H1 (cell line): ENCODE measurements around the gene TSHZ2. TPM values are rescaled to one million over a fixed set of nuclear protein-coding genes. Genes with fewer than 3 reads are reported as not detected.

Experiments
- CTCF ChIA-PET: fragments of 300-600 bp; sonication (Branson Sonifier 250); formaldehyde crosslinking; loops from one replicate; lab custom pipeline; 2021; ENCODE audit not compliant: partially characterized antibody; lab: Charles Lee
- POLR2A ChIA-PET: fragments of 300-600 bp; sonication (Branson Sonifier 250); formaldehyde crosslinking; loops from one replicate; lab custom pipeline; 2021; ENCODE audit warnings: inconsistent platforms; ENCODE audit not compliant: partially characterized antibody; lab: Charles Lee
- DNase-seq, 2 experiments: peaks; one replicate each; pipeline versions ENCODE4 v3.0.0 to v3.0.0-alpha.2; 2010 to 2022; ENCODE audit warnings: low spot score in 2 of 2, low read depth in 1 of 2, mixed read lengths in 1 of 2
- FAIRE-seq: peaks from 2 replicates; lab custom pipeline; 2011; peaks lifted over from hg19 to GRCh38; lab: Jason Lieb, UNC
- H2AFZ ChIP-seq: 2 replicates; pipeline ENCODE4 v1.8.1; 2012; ENCODE audit warnings: low read length, inconsistent platforms
- H2AK5ac ChIP-seq: 2 replicates; pipeline ENCODE4 v1.6.1; 2013; ENCODE audit warnings: low read depth, low read length
- H2BK120ac ChIP-seq: replicated peaks from 2 replicates; pipeline ENCODE3; 2013; ENCODE audit warnings: low read depth, low read length, inconsistent platforms
- H2BK12ac ChIP-seq: 2 replicates; pipeline ENCODE4 v1.6.1; 2013; ENCODE audit warnings: low read depth, low read length
- H2BK15ac ChIP-seq: 2 replicates; pipeline ENCODE4 v1.6.1; 2013; ENCODE audit warnings: low read length
- H2BK20ac ChIP-seq: 2 replicates; pipeline ENCODE4 v1.6.1; 2013; ENCODE audit warnings: low read length
- H2BK5ac ChIP-seq: 2 replicates; pipeline ENCODE4 v1.6.1; 2013; ENCODE audit warnings: low read depth, low read length
- H3K14ac ChIP-seq: 2 replicates; pipeline ENCODE4 v1.6.1; 2013; ENCODE audit warnings: inconsistent platforms; ENCODE audit not compliant: insufficient read length
- H3K18ac ChIP-seq: 2 replicates; pipeline ENCODE4 v1.6.1; 2013; ENCODE audit warnings: low read length; ENCODE audit errors: extremely low read depth
- H3K23ac ChIP-seq: 2 replicates; pipeline ENCODE4 v1.6.1; 2013; ENCODE audit warnings: inconsistent platforms; ENCODE audit not compliant: insufficient read length
- H3K23me2 ChIP-seq: 2 replicates; pipeline ENCODE4 v1.6.1; 2013; ENCODE audit warnings: low read depth, low read length
- H3K27ac ChIP-seq: 2 replicates; pipeline ENCODE4 v1.6.1; 2011; ENCODE audit warnings: low read depth, low read length, inconsistent platforms
- H3K27me3 ChIP-seq, 4 experiments: replicated peaks in 1 of 4; 1 replicate in 1 of 4; 2 replicates in 3 of 4; pipeline versions ENCODE4 v1.6.1 to v1.8.1; 2011 to 2013; ENCODE audit warnings: low read length in 3 of 4, mild to moderate bottlenecking in 3 of 4, inconsistent platforms in 2 of 4, mixed read lengths in 2 of 4, moderate library complexity in 1 of 4; ENCODE audit not compliant: control insufficient read depth in 3 of 4, insufficient read depth in 3 of 4; ENCODE audit errors: extremely low read depth in 1 of 4
- H3K36me3 ChIP-seq, 4 experiments: 2 replicates each; pipeline versions ENCODE4 v1.6.1 to v1.8.1; 2011 to 2013; ENCODE audit warnings: mild to moderate bottlenecking in 4 of 4, low read length in 3 of 4, moderate library complexity in 2 of 4, control low read depth in 1 of 4, inconsistent platforms in 1 of 4; ENCODE audit not compliant: insufficient read depth in 4 of 4, control insufficient read depth in 2 of 4
- H3K4ac ChIP-seq: replicated peaks from 2 replicates; pipeline ENCODE3; 2013; ENCODE audit warnings: low read length, low read depth, mixed read lengths, inconsistent platforms; ENCODE audit not compliant: insufficient read length
- H3K4me1 ChIP-seq, 4 experiments: replicated peaks in 1 of 4; 1 replicate in 1 of 4; 2 replicates in 3 of 4; pipeline versions ENCODE4 v1.6.1 to v1.8.1; 2011 to 2013; ENCODE audit warnings: low read length in 3 of 4, inconsistent platforms in 2 of 4, mixed read lengths in 1 of 4; ENCODE audit not compliant: insufficient read depth in 4 of 4, control insufficient read depth in 3 of 4
- H3K4me2 ChIP-seq, 2 experiments: 2 replicates each; pipeline versions ENCODE4 v1.6.1 to v1.8.1; 2011 to 2013; ENCODE audit warnings: low read depth in 2 of 2, low read length in 2 of 2, control low read depth in 1 of 2, inconsistent platforms in 1 of 2, mild to moderate bottlenecking in 1 of 2; ENCODE audit not compliant: insufficient read depth in 1 of 2
- H3K4me3 ChIP-seq, 4 experiments: fragments of 200-600, 300-600 bp in 1 of 4; sonication (generic), shearing (Covaris generic), sonication (Bioruptor Twin) in 1 of 4; 2 replicates each; pipeline versions ENCODE4 v1.5.1 to v1.8.1; 2011 to 2016; ENCODE audit warnings: low read length in 4 of 4, low read depth in 3 of 4, control low read depth in 2 of 4, inconsistent platforms in 2 of 4, mild to moderate bottlenecking in 2 of 4, mixed read lengths in 1 of 4, moderate library complexity in 1 of 4; ENCODE audit not compliant: insufficient read depth in 2 of 4; ENCODE audit errors: extremely low read depth in 1 of 4
- H3K56ac ChIP-seq: replicated peaks from 2 replicates; pipeline ENCODE3; 2013; ENCODE audit warnings: low read depth, mild to moderate bottlenecking, mixed read lengths, low read length, inconsistent platforms; ENCODE audit not compliant: insufficient read length
- H3K79me1 ChIP-seq: 2 replicates; pipeline ENCODE4 v1.6.1; 2013; ENCODE audit warnings: low read depth, low read length, control low read depth
- H3K79me2 ChIP-seq, 2 experiments: 2 replicates each; pipeline versions ENCODE4 v1.6.1 to v1.8.1; 2012 to 2013; ENCODE audit warnings: low read length in 2 of 2, mild to moderate bottlenecking in 2 of 2, inconsistent platforms in 1 of 2; ENCODE audit not compliant: insufficient read depth in 2 of 2, control insufficient read depth in 1 of 2
- H3K9ac ChIP-seq, 4 experiments: replicated peaks in 1 of 4; 1 replicate in 1 of 4; 2 replicates in 3 of 4; pipeline versions ENCODE4 v1.6.1 to v1.8.1; 2011 to 2013; ENCODE audit warnings: low read depth in 3 of 4, low read length in 3 of 4, control low read depth in 2 of 4, mild to moderate bottlenecking in 2 of 4, moderate library complexity in 2 of 4, inconsistent platforms in 1 of 4; ENCODE audit errors: extremely low read depth in 1 of 4
- H3K9me3 ChIP-seq, 2 experiments: 2 replicates each; pipeline versions ENCODE4 v1.6.1 to v1.8.1; 2012 to 2013; ENCODE audit warnings: mild to moderate bottlenecking in 2 of 2, moderate library complexity in 2 of 2, control low read depth in 1 of 2, inconsistent platforms in 1 of 2, low read depth in 1 of 2, low read length in 1 of 2, mixed read lengths in 1 of 2; ENCODE audit not compliant: insufficient read depth in 2 of 2
- H4K20me1 ChIP-seq, 2 experiments: replicated peaks in 1 of 2; 2 replicates each; pipeline versions ENCODE3 to v1.8.1; 2011 to 2013; ENCODE audit warnings: inconsistent platforms in 2 of 2, low read length in 2 of 2, mild to moderate bottlenecking in 1 of 2; ENCODE audit not compliant: insufficient read depth in 2 of 2, control insufficient read depth in 1 of 2
- H4K5ac ChIP-seq: 2 replicates; pipeline ENCODE4 v1.6.1; 2013; ENCODE audit warnings: low read length, low read depth, mixed read lengths, inconsistent platforms; ENCODE audit not compliant: insufficient read length
- H4K8ac ChIP-seq: 2 replicates; pipeline ENCODE4 v1.8.0; 2013; ENCODE audit warnings: mild to moderate bottlenecking, moderate library complexity, low read length, inconsistent platforms; ENCODE audit not compliant: insufficient read depth; ENCODE audit errors: extremely low read depth
- H4K91ac ChIP-seq: replicated peaks from 2 replicates; pipeline ENCODE3; 2013; ENCODE audit warnings: low read length, mixed read lengths, inconsistent platforms; ENCODE audit not compliant: insufficient read length
- CTCF ChIP-seq, 3 experiments: IDR thresholded peaks; 1 replicate in 2 of 3; 2 replicates in 1 of 3; pipeline versions ENCODE4 v1.5.1 to v1.6.1; 2011; ENCODE audit warnings: low read length in 3 of 3, mild to moderate bottlenecking in 3 of 3, inconsistent platforms in 2 of 3, low read depth in 1 of 3, moderate library complexity in 1 of 3; ENCODE audit not compliant: insufficient read depth in 1 of 3; ENCODE audit errors: control extremely low read depth in 1 of 3
- HDAC2 ChIP-seq, 2 experiments: fragments of 300-600 bp in 1 of 2; sonication (generic) in 1 of 2; IDR thresholded peaks; 2 replicates each; pipeline ENCODE4 v1.6.1; 2011 to 2012; ENCODE audit warnings: low read depth in 2 of 2, low read length in 2 of 2, mild to moderate bottlenecking in 2 of 2, moderate library complexity in 2 of 2, borderline replicate concordance in 1 of 2, inconsistent platforms in 1 of 2
- JUND ChIP-seq: IDR thresholded peaks from 2 replicates; pipeline ENCODE4 v1.6.1; 2011; ENCODE audit warnings: mild to moderate bottlenecking, improper control_type of control experiment, low read length
- PHF8 ChIP-seq: fragments of 200-600 bp; sonication (generic); conservative IDR thresholded peaks from 2 replicates; pipeline ENCODE4 v1.7.1; 2012; ENCODE audit warnings: low read depth, mild to moderate bottlenecking, inconsistent platforms, low read length, moderate library complexity
- RBBP5 ChIP-seq: IDR thresholded peaks from 2 replicates; pipeline ENCODE4 v1.7.1; 2012; ENCODE audit warnings: low read depth, mild to moderate bottlenecking, inconsistent platforms, low read length, moderate library complexity, borderline replicate concordance
- whole genome bisulfite sequencing, 2 experiments: shearing (Covaris generic) in 1 of 2; methylation state at CpG; one replicate each; pipeline versions ENCODE4 v1.1.6 to v1.1.7; 2013 to 2015; ENCODE audit warnings: low lambda C conversion rate in 2 of 2, mixed read lengths in 2 of 2, inconsistent platforms in 1 of 2, low coverage in 1 of 2, missing lambda C conversion rate in 1 of 2; ENCODE audit not compliant: insufficient replicate concordance in 2 of 2, insufficient coverage in 1 of 2, insufficient read length in 1 of 2; ENCODE audit errors: extremely low coverage in 1 of 2, missing lambda C conversion rate in 1 of 2; 5-methylcytosine and 5-hydroxymethylcytosine counted together
- polyA plus RNA-seq, 7 experiments: library from polyadenylated mRNA; depleted of rRNA in 3 of 7; stranded (reverse) in 5 of 7; unstranded in 2 of 7; fragments of >200 nt in 5 of 7; fragments of 200-250 nt in 2 of 7; gene quantifications; 1 replicate in 5 of 7; 2 replicates in 1 of 7; 4 replicates in 1 of 7; pipeline versions ENCODE4 v1.2.1 to v1.2.3, GENCODE V29; 2011 to 2013; ENCODE audit warnings: missing spikeins in 2 of 7, mixed read lengths in 2 of 7
- total RNA-seq: library from RNA; stranded (reverse); fragmentation: NEBNext Ultra II Directional; extraction: Animal tissue kit (Norgen Biotek cat#: 25700); gene quantifications from 2 replicates; pipeline ENCODE4 v1.2.1, GENCODE V29; 2021

TSHZ2 gene
- total and polyA plus RNA-seq, 2 of the 8 experiments (the other 6 are each of a cell fraction or from before 2014, with no cell fraction given) = 0.14 to 0.30 TPM

- no peaks in the 10 kb centered on the region for H3K27me3 ChIP-seq
- no peak overlapping the region for H3K9ac ChIP-seq
- H2BK15ac ChIP-seq = no peak overlapping the region
- no peak for FAIRE-seq
- no peak overlapping the region for H3K23ac ChIP-seq
- H4K20me1 ChIP-seq = no peaks in the 10 kb centered on the region
- no peaks in the 10 kb centered on the region for H3K4me1 ChIP-seq
- no peak overlapping the region for H2BK5ac ChIP-seq
- H4K5ac ChIP-seq = no peak overlapping the region
- no peaks in the 10 kb centered on the region for H3K36me3 ChIP-seq
- H3K9me3 ChIP-seq = no peaks in the 10 kb centered on the region
- H3K4me2 ChIP-seq = no peak overlapping the region
- POLR2A ChIA-PET = no interaction called here
- no peak overlapping the region for H2BK120ac ChIP-seq
- H3K23me2 ChIP-seq = no peaks in the 10 kb centered on the region
- H4K8ac ChIP-seq = no peak overlapping the region
- no peak overlapping the region for H3K14ac ChIP-seq
- no peak overlapping the region for H3K56ac ChIP-seq
- DNase-seq = no peak
- no peak overlapping the region for H3K4me3 ChIP-seq
- no peak overlapping the region for H3K27ac ChIP-seq
- CTCF ChIA-PET = interaction anchor here (0.7 to 1.3 kb wide), 4 partner anchors 12 to 1084 kb away, joined by 3 to 7 read pairs (median 4); no protein-coding TSS in a partner anchor
- H3K79me1 ChIP-seq = no peaks in the 10 kb centered on the region
- WGBS, 2 experiments = 91% methylated on average over 5 of the region's 5 CpGs; no CpG with 5 or more reads in 1 of the 2 experiments
- H2BK12ac ChIP-seq = no peak overlapping the region
- TF ChIP-seq CTCF (IDR thresholded peaks at IDR 0.05; ENCODE audit: control extremely low read depth in 1 of 3, insufficient read depth in 1 of 3, low read depth in 1 of 3, low read length in 3 of 3) (no peak), PHF8 (no peak), RBBP5 (no peak), HDAC2 (IDR thresholded peaks at IDR 0.05; ENCODE audit: borderline replicate concordance in 1 of 2, low read depth in 2 of 2, low read length in 2 of 2) (no peak), JUND (no peak)
- H3K4ac ChIP-seq = no peak overlapping the region
- H3K79me2 ChIP-seq = no peaks in the 10 kb centered on the region
- H2AFZ ChIP-seq = no peak overlapping the region
- no peak overlapping the region for H2AK5ac ChIP-seq
- H2BK20ac ChIP-seq = no peak overlapping the region
- H3K18ac ChIP-seq = no peak overlapping the region
- H4K91ac ChIP-seq = no peak overlapping the region
Measured at GRCh38 chr20:53395188-53395923, 423.2 kb downstream of the TSHZ2 start.
